Kidney epithelial cell (primary cell): ENCODE data around the gene TCFL5. TPM values are rescaled to one million over a fixed set of nuclear protein-coding genes. Genes with fewer than 3 reads are reported as not detected.

Source experiments
- DNase-seq: peaks from one replicate; pipeline ENCODE4 v3.0.0-alpha.2; 2010; ENCODE audit warnings: low read depth
- H3K27me3 ChIP-seq: 2 replicates; pipeline ENCODE4 v1.6.0; 2011; ENCODE audit warnings: low read length; ENCODE audit not compliant: control insufficient read depth, insufficient read depth
- H3K36me3 ChIP-seq: 2 replicates; pipeline ENCODE4 v1.5.1; 2011; ENCODE audit warnings: low read length; ENCODE audit not compliant: control insufficient read depth, insufficient read depth
- H3K4me3 ChIP-seq: 2 replicates; pipeline ENCODE4 v1.5.1; 2011; ENCODE audit warnings: low read depth, mild to moderate bottlenecking, control low read depth, low read length
- total RNA-seq: library from RNA; depleted of rRNA; stranded (reverse); fragments of >200 nt; gene quantifications from 2 replicates; pipeline ENCODE4 v1.2.3, GENCODE V29; 2015
- TF ChIP-seq, protein P1 (sequence below): IDR thresholded peaks from 2 replicates; pipeline ENCODE4 v1.5.1; 2011; ENCODE audit warnings: mild to moderate bottlenecking, moderate library complexity, low read length, control low read depth, inconsistent platforms; ENCODE audit not compliant: insufficient read depth, poor library complexity, severe bottlenecking

Gene TCFL5
- total RNA-seq, 1 donor from 2014 or later: 5.4 TPM

DNA sequence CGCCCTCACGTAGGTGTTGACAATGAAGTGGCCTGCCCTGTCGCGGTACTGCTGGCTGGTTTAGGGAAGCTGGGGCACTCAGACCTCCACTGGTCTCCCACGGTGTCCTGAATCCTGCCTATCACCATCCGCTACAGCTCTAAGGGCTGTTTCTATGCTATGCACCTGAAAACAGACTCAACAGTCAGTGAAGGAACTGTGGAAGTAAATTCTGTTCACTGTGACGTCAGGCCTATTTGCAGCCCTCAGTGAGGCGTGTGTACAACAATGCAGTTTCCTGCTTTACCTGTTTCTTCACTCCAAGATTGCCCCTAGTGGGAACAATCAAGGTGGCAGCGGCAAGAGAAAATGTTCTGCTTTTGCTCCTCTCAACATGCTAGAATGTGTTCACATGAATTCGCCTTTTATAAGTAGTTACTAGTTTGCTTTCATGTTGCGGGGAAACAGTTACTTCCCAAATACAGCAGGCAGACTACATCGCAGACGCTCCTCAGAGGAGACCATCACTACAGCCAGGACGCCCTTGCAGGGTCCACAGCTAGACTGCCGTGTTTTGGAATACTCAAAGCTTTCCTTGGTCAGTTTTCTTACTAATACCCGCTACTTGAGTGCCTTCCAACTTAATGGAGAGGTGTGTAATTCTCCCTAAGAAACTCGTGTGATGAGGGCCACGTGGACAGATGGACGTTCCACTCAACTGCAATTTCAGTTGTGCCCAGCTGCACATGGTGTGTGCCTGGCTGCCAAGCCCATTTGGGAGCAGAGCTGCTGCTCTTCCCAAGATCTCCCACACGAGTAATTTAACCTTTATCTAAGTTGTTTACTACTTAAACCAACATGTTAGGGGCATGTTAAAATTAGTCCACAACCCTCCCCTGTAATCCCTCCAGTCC, 39.3 kb upstream of the TCFL5 start:
- TF ChIP-seq, protein P1, sequence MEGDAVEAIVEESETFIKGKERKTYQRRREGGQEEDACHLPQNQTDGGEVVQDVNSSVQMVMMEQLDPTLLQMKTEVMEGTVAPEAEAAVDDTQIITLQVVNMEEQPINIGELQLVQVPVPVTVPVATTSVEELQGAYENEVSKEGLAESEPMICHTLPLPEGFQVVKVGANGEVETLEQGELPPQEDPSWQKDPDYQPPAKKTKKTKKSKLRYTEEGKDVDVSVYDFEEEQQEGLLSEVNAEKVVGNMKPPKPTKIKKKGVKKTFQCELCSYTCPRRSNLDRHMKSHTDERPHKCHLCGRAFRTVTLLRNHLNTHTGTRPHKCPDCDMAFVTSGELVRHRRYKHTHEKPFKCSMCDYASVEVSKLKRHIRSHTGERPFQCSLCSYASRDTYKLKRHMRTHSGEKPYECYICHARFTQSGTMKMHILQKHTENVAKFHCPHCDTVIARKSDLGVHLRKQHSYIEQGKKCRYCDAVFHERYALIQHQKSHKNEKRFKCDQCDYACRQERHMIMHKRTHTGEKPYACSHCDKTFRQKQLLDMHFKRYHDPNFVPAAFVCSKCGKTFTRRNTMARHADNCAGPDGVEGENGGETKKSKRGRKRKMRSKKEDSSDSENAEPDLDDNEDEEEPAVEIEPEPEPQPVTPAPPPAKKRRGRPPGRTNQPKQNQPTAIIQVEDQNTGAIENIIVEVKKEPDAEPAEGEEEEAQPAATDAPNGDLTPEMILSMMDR: peak; percentile 34
- peaks cover 10% of the 10 kb centered on the region for H3K36me3 ChIP-seq
- H3K4me3 ChIP-seq: no peak overlapping the region
- DNase-seq: peak; percentile 34
- H3K27me3 ChIP-seq: no peaks in the 10 kb centered on the region

DNA sequence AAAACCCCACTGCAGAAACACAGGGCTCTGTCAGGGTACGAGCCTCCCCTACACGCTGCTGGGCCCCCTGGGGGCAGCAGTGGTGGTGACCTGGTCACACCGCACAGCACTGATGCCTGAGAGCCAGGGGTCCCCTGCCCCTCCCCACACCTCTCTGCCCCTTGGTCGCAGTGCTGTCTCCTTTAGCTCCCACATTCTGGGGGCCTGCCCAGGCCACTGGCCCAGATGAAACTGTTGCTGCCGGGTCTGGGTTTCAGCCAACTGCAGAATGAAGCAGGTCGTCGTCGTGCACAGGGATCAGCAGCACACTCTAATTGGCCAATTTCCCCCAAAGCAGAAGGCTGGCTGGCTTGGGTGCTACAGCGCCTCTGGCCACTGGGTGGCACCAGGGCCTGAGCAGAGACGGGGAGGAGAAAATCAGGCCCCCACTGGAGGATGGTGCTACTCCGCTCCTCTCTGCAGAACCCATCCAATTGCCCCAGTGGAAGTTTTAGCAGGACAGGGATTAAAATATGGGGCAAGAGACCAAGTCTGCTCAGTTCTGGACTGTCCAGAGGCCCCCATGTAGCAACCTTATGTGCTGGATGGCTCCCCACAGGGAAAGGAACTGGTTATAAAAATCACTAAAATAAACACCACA, 38.5 kb upstream of the TCFL5 start:
- peaks cover 8% of the 10 kb centered on the region for H3K36me3 ChIP-seq
- DNase-seq: no peak
- H3K4me3 ChIP-seq: no peak overlapping the region
- no peaks in the 10 kb centered on the region for H3K27me3 ChIP-seq
- TF ChIP-seq, protein P1: peak; percentile 94

DNA sequence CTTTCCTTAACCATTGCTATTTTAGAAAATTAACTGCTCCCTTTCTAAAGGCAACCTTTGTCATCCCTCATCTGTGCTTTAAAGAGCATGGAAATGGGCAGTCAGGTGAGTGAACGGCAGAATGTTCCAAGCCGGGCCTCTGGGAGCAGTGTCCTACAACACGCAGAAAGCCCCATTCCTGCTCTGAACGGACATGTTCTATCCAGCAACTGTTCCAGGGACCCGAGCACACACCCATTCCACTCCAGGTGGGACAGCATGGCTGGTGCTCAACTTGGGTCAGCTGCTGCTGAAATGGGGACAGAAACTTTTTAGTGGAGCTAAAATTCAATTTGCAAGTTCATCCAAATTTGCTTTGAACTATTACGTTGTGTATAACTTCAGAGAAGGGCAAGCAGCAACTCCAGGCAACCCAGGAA, 38.0 kb upstream of the TCFL5 start:
- TF ChIP-seq, protein P1: no peak
- H3K36me3 ChIP-seq: peaks cover 8% of the 10 kb centered on the region
- no peaks in the 10 kb centered on the region for H3K27me3 ChIP-seq
- no peak overlapping the region for H3K4me3 ChIP-seq
- no peak for DNase-seq

DNA sequence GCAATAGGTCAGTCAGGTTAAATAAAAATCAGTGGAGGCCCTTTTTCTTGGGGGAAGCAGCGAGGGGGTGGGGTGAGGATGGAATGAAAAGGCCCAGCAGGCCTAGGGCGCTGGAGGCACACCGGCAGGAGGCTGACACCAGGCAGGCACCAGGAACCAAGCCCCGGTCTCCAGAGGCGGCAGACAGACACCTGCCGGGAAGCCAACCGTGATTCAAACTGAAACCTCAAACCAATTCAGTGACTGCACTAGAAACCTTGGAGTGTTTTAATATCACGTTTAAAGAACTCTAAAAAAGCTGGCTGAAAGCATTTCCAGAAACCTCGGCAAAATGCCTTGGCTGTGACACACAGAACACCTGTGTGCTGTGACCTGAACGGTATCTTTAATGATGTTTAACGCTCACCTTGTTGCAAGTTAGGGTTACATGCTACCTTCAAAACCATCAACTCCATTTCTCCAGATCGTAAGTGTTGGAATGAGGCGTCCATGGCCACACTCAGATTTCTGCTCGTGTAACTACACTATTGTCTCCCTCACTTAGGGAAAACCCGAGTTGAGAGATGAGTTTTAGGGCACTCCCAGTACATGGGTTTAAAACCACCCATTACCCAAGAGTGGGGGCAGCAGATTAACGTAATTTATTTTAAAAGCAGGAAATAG, 37.5 kb upstream of the TCFL5 start:
- no peak for DNase-seq
- Histone ChIP-seq H3K4me3 (no peak overlapping the region), H3K36me3 (peaks cover 8% of the 10 kb centered on the region), H3K27me3 (no peaks in the 10 kb centered on the region)
- TF ChIP-seq, protein P1: no peak

DNA sequence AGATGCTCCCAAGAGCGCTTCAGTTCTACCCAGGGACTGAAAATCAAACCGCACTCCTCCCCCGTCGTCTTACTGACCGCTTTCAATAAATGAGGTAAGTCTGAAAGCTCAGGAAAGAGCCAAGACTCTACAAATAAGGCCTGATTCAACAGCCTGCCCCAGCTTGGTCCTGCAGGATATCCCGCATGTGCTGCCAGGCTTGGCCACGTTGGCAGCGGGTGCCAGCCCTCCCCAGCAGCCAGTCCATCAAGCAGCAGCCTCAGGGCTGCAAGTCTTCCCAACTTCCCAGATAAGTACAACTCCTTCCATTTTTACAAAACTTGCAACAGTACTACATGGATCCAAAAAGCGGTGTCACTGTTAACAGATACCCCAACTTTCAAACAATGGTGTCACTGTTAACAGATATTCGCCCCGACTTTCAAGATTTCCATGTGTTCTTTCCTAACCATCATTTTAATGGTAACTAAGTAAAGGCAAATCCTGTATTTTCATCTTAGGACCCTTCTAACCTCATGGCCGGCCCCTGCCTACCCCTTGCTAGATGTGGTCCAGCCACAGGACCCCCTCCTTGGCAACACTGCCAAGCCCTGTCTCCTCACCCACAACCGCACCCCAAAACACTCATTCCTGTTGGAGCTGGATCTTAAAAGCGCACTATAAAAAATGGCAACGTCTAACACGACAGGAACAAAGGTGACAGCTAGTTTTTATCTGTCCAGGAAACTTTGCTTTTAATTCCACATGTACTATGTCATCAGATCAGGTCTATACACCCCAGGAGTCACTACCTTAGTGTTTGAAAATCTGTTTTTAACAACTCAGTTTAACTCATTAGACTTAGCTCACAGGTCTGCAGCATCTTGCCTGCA, 36.7 kb upstream of the TCFL5 start:
- TF ChIP-seq, protein P1: no peak
- peaks cover 5% of the 10 kb centered on the region for H3K36me3 ChIP-seq

More for the DNA sequence above, 36.7 kb upstream of the TCFL5 start:
- Histone ChIP-seq H3K27me3 (no peaks in the 10 kb centered on the region), H3K4me3 (no peak overlapping the region)
- no peak for DNase-seq
